ENCODE results near the gene SPINK4. TPM values are rescaled to one million over a fixed set of nuclear protein-coding genes. Genes with fewer than 3 reads are reported as not detected.

Gene SPINK4
- total and polyA plus RNA-seq, 10 donors: 0.67 TPM; not detected in 9

DNA sequence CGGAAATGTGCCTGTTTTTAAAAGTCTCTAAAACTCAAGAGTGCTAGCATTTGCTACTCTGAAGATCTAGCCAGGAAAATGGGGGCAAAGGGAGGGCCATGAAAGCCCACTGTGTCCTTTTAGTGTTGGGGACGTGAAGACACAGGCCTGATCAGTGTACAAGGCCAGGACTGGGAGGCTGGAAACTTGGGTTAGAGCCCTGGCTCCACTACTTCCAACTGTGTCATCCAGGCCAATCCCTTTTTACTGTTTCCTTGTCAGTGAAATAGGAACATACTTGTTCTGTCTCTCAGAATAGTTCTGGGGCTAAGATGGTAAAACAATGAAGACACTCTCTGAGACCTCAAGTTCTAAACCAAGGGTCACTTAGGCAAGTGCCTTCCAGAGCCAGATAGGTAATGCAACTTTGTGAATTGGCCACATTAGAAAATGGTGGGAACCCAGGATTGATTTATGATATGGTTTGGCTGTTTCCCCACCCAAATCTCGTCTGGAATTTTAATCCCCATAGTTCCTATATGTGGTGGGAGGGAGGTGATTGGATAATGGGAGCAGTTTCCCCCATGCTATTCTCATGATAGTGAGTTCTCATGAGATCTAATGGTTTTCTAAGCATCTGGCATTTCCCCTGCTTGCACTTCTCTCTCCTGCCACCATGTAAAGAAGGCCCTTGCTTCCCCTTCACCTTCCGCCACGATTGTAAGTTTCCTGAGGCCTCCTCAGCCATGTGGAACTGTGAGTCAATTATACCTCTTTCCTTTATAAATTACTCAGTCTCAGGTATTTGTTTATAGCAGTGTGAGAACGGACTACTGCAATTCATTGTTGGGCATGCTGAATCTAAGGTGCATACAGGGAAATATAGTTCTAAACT lies 42.5 kb upstream of the SPINK4 start:
- intact Hi-C loops (cut with DNase I; ENCODE audit: low total_unique reads): no loop called here
- no peak overlapping the region for H3K4me3 ChIP-seq
- H3K27ac ChIP-seq: no peak overlapping the region
- no peaks in the 10 kb centered on the region for H3K36me3 ChIP-seq
- no peaks in the 10 kb centered on the region for H3K9me3 ChIP-seq
- no peaks in the 10 kb centered on the region for H3K27me3 ChIP-seq (replicated peaks in 1 of 7)
- DNase-seq: no peak
- TF ChIP-seq POLR2A (IDR thresholded peaks at IDR 0.05): no peak
- no peak for TF ChIP-seq POLR2AphosphoS5 (IDR thresholded peaks at IDR 0.05)
- TF ChIP-seq CTCF (IDR thresholded peaks at IDR 0.05 in 8 of 11, conservative IDR thresholded peaks at IDR 0.05 in 3 of 11): no peak
- H3K4me1 ChIP-seq: peaks cover 0 to 7% (median 4%) of the 10 kb centered on the region in 6 donors
- 64 to 77% (median 65%) methylated on average over 6 of the region's 6 CpGs for WGBS, 5 donors

DNA sequence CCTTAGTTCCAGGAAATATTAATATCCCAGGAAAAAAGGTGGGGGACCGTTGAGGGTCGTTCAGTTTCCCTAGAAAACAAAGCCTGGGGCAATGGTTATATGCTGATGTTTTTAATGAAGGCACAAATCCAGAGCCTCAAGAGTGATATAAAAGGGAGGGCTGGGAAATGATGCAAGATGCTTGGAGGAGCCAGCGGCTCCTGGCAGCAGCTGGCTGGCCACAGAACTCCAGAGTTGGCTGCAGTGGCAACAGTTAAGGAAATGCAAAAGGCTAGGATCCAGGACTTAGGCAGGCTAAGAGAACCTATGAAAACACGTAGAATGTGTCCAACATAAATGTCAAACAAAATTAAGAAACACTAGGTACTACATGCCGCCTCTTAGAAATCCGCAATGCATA lies 41.8 kb upstream of the SPINK4 start:
- 74 to 91% (median 84%) methylated on average over 6 of the region's 6 CpGs for WGBS, 5 donors

DNA sequence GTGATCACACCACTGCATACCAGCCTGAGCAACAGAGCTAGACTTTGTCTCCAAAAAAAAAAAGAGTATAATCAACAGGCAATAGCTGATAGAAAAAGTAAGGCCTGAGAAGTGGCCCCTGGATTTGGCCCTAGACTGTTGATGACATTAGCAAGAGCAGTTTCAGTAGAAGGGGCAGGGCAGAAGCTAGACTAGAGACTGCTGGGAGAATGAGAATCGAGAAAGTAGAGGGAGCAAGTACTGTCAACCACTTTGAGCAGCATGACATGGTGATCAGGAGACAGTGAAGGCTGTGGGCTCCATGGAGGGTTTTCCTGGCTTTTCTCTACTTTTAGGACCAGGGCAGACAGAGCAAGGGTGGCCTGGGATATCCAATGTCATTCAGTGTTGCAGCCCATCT lies 37.9 kb upstream of the SPINK4 start:
- H3K36me3 ChIP-seq: no peaks in the 10 kb centered on the region
- H3K4me1 ChIP-seq: peaks cover 0 to 16% (median 12%) of the 10 kb centered on the region in 6 donors
- intact Hi-C loops (cut with DNase I; ENCODE audit: low total_unique reads): no loop called here
- no peaks in the 10 kb centered on the region for H3K9me3 ChIP-seq
- no peak overlapping the region for H3K4me3 ChIP-seq
- H3K27ac ChIP-seq: peak overlapping the region in 2 of 8 donors; percentile 36 to 51
- no peak for TF ChIP-seq POLR2AphosphoS5 (IDR thresholded peaks at IDR 0.05)
- TF ChIP-seq CTCF (IDR thresholded peaks at IDR 0.05 in 8 of 11, conservative IDR thresholded peaks at IDR 0.05 in 3 of 11): no peak
- TF ChIP-seq POLR2A (IDR thresholded peaks at IDR 0.05): no peak
- no peak for DNase-seq
- WGBS, 5 donors: 73 to 100% (median 82%) methylated on average over 1 of the region's 1 CpG
- no peaks in the 10 kb centered on the region for H3K27me3 ChIP-seq (replicated peaks in 1 of 7)

More for the DNA sequence above, 41.8 kb upstream of the SPINK4 start:
- Histone ChIP-seq H3K36me3 (no peaks in the 10 kb centered on the region), H3K4me1 (peaks cover 0 to 13% (median 11%) of the 10 kb centered on the region in 6 donors), H3K27ac (no peak overlapping the region), H3K4me3 (no peak overlapping the region), H3K27me3 (replicated peaks in 1 of 7) (no peaks in the 10 kb centered on the region), H3K9me3 (no peaks in the 10 kb centered on the region)
- no peak for TF ChIP-seq POLR2AphosphoS5 (IDR thresholded peaks at IDR 0.05)
- no peak for TF ChIP-seq CTCF (IDR thresholded peaks at IDR 0.05 in 8 of 11, conservative IDR thresholded peaks at IDR 0.05 in 3 of 11)
- no peak for TF ChIP-seq POLR2A (IDR thresholded peaks at IDR 0.05)
- no peak for DNase-seq
- intact Hi-C loops (cut with DNase I; ENCODE audit: low total_unique reads): no loop called here

DNA sequence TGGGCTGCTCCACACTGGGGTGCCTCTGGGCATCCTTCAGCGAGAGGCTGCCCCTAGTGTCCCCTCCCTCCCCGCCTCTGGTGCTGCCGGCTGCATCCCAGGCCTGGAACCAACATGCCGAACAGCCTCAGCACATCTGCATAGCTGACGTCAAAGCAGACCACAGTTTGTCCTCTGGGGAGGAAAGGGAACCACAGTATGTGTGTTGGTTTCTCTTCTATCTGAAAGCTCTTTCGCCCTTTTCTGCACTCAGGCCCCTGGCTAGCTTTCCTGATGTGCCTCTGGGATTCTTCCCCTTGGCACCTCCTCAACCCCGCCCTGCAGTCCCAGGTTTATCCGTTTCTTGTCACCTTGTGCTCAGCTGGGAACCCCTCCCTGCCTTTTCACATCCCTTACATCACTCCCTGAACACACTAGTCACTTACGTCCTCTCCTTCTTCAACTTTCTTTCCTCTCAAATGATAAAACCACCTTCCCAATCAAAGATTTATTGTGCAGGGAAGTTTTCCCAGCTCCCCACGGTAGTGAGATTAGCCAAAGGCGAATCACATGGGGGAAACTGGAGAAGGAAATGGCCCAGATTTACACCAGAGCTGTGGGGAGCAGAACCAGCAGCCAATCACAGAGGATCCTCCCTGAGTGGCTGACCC lies 37.3 kb upstream of the SPINK4 start:
- H3K9me3 ChIP-seq: no peaks in the 10 kb centered on the region
- intact Hi-C loops (cut with DNase I; ENCODE audit: low total_unique reads): no loop called here
- 29 to 41% (median 32%) methylated on average over 8 to 11 of the region's 11 CpGs for WGBS, 5 donors
- H3K36me3 ChIP-seq: no peaks in the 10 kb centered on the region
- DNase-seq: peak; percentile 84
- TF ChIP-seq POLR2AphosphoS5 (IDR thresholded peaks at IDR 0.05): peak; percentile 71 to 88 (median 77)
- TF ChIP-seq POLR2A (IDR thresholded peaks at IDR 0.05): no peak
- peak in 4 of 11 experiments; percentile 13 to 29 (median 18) for TF ChIP-seq CTCF (IDR thresholded peaks at IDR 0.05 in 8 of 11, conservative IDR thresholded peaks at IDR 0.05 in 3 of 11)
- H3K27ac ChIP-seq: peak overlapping the region in 3 of 8 donors; percentile 33 to 51 (median 36)
- peaks cover 0 to 16% (median 12%) of the 10 kb centered on the region in 6 donors for H3K4me1 ChIP-seq
- no peaks in the 10 kb centered on the region for H3K27me3 ChIP-seq (replicated peaks in 1 of 7)
- no peak overlapping the region for H3K4me3 ChIP-seq
